Measurements from ENCODE around the gene PTPRN2. TPM values are rescaled to one million over a fixed set of nuclear protein-coding genes. Genes with fewer than 3 reads are reported as not detected.

PTPRN2 gene
- total RNA-seq, 1 experiment from 2014 or later: 1.1 TPM

GRCh38 chr7:158135931-158136330, 451.7 kb downstream of the PTPRN2 start:
- no TSS peak for BruUV-seq (replicated peaks)

GRCh38 chr7:158134824-158135223, 452.8 kb downstream of the PTPRN2 start:
- intact Hi-C loops (cut with micrococcal nuclease; ENCODE audit: unreplicated experiment) (no loop called here), in situ Hi-C loops (cut with HindIII; ENCODE audit: low pct_unique_long_range_greater_than_20kb, low sequenced_read_pairs) (no loop called here)
- no peak for DNase-seq (ENCODE audit: low read depth, low spot score)
- ChIA-PET CTCF (no interaction called here), POLR2A (no interaction called here)
- TF ChIP-seq TCF7L2 (IDR thresholded peaks at IDR 0.05; ENCODE audit: low read depth, low read length): no peak
- no peak for TF ChIP-seq SIN3A (IDR thresholded peaks at IDR 0.05; ENCODE audit: borderline replicate concordance, insufficient read depth, low read depth, low read length)
- BruUV-seq (replicated peaks): no TSS peak
- H3K27me3 ChIP-seq (ENCODE audit: control insufficient read depth, insufficient read depth, low read length): no peaks in the 10 kb centered on the region; the same call in 1 of the 2 replicates
- H3K36me3 ChIP-seq (ENCODE audit: control insufficient read depth, insufficient read depth, low read length): no peaks in the 10 kb centered on the region
- no peak overlapping the region for H3K4me3 ChIP-seq (ENCODE audit: low read depth in 2 of 2, low read length in 2 of 2)
- ATAC-seq: no peak
- no peaks in the 10 kb centered on the region for H3K9me3 ChIP-seq (ENCODE audit: control insufficient read depth, insufficient read depth, low read depth, low read length)
- H3K27ac ChIP-seq (ENCODE audit: low read length): no peak overlapping the region
- no peaks in the 10 kb centered on the region for H3K4me1 ChIP-seq (ENCODE audit: control insufficient read depth, insufficient read depth, low read length)

More at GRCh38 chr7:158135931-158136330, 451.7 kb downstream of the PTPRN2 start:
- ChIA-PET POLR2A (no interaction called here), CTCF (no interaction called here)
- no peak for ATAC-seq
- intact Hi-C loops (cut with micrococcal nuclease; ENCODE audit: unreplicated experiment) (no loop called here), in situ Hi-C loops (cut with HindIII; ENCODE audit: low pct_unique_long_range_greater_than_20kb, low sequenced_read_pairs) (no loop called here)
- no peak overlapping the region for H3K4me3 ChIP-seq (ENCODE audit: low read depth in 2 of 2, low read length in 2 of 2)
- H3K36me3 ChIP-seq (ENCODE audit: control insufficient read depth, insufficient read depth, low read length): no peaks in the 10 kb centered on the region
- H3K27ac ChIP-seq (ENCODE audit: low read length): no peak overlapping the region
- TF ChIP-seq SIN3A (IDR thresholded peaks at IDR 0.05; ENCODE audit: borderline replicate concordance, insufficient read depth, low read depth, low read length) (no peak), CTCF (IDR thresholded peaks at IDR 0.05) (no peak), TCF7L2 (IDR thresholded peaks at IDR 0.05; ENCODE audit: low read depth, low read length) (no peak), POLR2AphosphoS5 (IDR thresholded peaks at IDR 0.05; ENCODE audit: low read depth, low read length) (no peak), REST (IDR thresholded peaks at IDR 0.05; ENCODE audit: insufficient read depth in 1 of 2, low read depth in 2 of 2, low read length in 1 of 2) (no peak)
- no peak for DNase-seq (ENCODE audit: low read depth, low spot score)
- H3K9me3 ChIP-seq (ENCODE audit: control insufficient read depth, insufficient read depth, low read depth, low read length): no peaks in the 10 kb centered on the region
- no peaks in the 10 kb centered on the region; the same call in 1 of the 2 replicates for H3K27me3 ChIP-seq (ENCODE audit: control insufficient read depth, insufficient read depth, low read length)
- H3K4me1 ChIP-seq (ENCODE audit: control insufficient read depth, insufficient read depth, low read length): no peaks in the 10 kb centered on the region

- TF ChIP-seq POLR2AphosphoS5 (IDR thresholded peaks at IDR 0.05; ENCODE audit: low read depth, low read length) (no peak), SIN3A (IDR thresholded peaks at IDR 0.05; ENCODE audit: borderline replicate concordance, insufficient read depth, low read depth, low read length) (no peak), REST (IDR thresholded peaks at IDR 0.05; ENCODE audit: insufficient read depth in 1 of 2, low read depth in 2 of 2, low read length in 1 of 2) (no peak), CTCF (IDR thresholded peaks at IDR 0.05) (no peak), TCF7L2 (IDR thresholded peaks at IDR 0.05; ENCODE audit: low read depth, low read length) (no peak)
- no peak for ATAC-seq
- Histone ChIP-seq H3K27me3 (ENCODE audit: control insufficient read depth, insufficient read depth, low read length) (no peaks in the 10 kb centered on the region; the same call in 1 of the 2 replicates), H3K9me3 (ENCODE audit: control insufficient read depth, insufficient read depth, low read depth, low read length) (no peaks in the 10 kb centered on the region), H3K27ac (ENCODE audit: low read length) (no peak overlapping the region), H3K4me1 (ENCODE audit: control insufficient read depth, insufficient read depth, low read length) (no peaks in the 10 kb centered on the region), H3K4me3 (ENCODE audit: low read depth in 2 of 2, low read length in 2 of 2) (no peak overlapping the region), H3K36me3 (ENCODE audit: control insufficient read depth, insufficient read depth, low read length) (no peaks in the 10 kb centered on the region)
- ChIA-PET CTCF (no interaction called here), POLR2A (no interaction called here)
- BruUV-seq (replicated peaks): no TSS peak
- in situ Hi-C loops (cut with HindIII; ENCODE audit: low pct_unique_long_range_greater_than_20kb, low sequenced_read_pairs): no loop called here
- no peak for DNase-seq (ENCODE audit: low read depth, low spot score)
- intact Hi-C loops (cut with micrococcal nuclease; ENCODE audit: unreplicated experiment): no loop called here
These were observed 453.9 kb downstream of the PTPRN2 start for GRCh38 chr7:158133515-158134271.
